DMS53 treated with DMSO at 0.1 percent for 48 hours (cell line): ENCODE measurements around the gene HECTD2.
A peak's percentile ranks its signal among the peaks of the same experiment; 100 is the strongest.
"Not testable (repeated sequence)": the region's sequence is repeated elsewhere in the genome, so short reads cannot be mapped to it uniquely, and the experiment has no call there.

Experiments used
- DNase-seq: peaks from one replicate; lab custom pipeline; 2025; ENCODE audit not compliant: unreplicated experiment; lab: John Stamatoyannopoulos, UW

Gene HECTD2

GRCh38 chr10:91534789-91535188 is 124.6 kb downstream of the HECTD2 start:
- not testable (repeated sequence) for DNase-seq

DNA sequence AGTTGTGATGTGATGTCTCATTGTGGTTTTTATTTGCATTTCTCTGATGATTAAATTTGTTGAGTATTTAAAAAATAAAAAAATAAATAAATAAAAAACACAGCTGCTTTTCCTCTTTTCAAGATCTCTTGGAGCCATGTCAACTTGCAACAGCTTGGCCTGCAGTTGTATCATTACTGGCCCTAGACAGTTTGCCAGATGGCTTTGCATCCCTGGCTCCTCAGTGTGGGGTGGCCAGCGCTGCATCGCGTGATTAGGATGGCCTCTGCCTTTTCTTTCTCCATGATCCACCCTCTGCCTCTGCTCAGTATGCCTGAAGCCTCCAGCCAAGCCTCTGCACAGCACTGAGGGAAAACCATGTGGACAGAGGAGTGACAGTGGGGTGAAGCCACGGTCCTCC is 126.0 kb downstream of the HECTD2 start:
- no peak for DNase-seq

- no peak for DNase-seq
Observed at GRCh38 chr10:91536733-91537132, 126.6 kb downstream of the HECTD2 start.

GRCh38 chr10:91537614-91538383 is 127.7 kb downstream of the HECTD2 start:
- no peak for DNase-seq

- no peak for DNase-seq
Observed at GRCh38 chr10:91539930-91540329, 129.8 kb downstream of the HECTD2 start.

DNA sequence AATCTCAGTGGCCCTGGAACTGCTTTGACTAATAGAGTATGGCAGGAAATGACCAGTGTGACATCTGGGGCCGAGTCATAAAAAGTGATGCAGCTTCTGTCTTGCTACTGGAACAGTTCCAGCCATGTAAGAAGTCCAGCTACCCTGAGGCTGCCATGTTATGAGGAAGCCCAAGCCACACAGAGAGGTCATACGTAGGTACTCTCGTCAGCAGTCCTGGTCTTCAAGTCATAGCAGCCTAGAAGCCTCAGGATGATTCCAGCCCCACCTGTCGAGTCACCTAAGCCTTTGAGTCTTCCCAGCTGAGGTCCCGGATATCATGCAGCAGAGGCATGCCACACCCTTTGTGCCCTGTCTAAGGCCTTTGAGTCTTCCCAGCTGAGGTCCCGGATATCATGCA is 130.6 kb downstream of the HECTD2 start:
- no peak for DNase-seq

- DNase-seq, result no peak
Observed at GRCh38 chr10:91541481-91541880, 131.3 kb downstream of the HECTD2 start.

GRCh38 chr10:91545384-91545783 is 135.2 kb downstream of the HECTD2 start:
- DNase-seq, result no peak

GRCh38 chr10:91545838-91546237 is 135.7 kb downstream of the HECTD2 start:
- DNase-seq, result no peak

GRCh38 chr10:91549262-91549661 is 139.1 kb downstream of the HECTD2 start:
- DNase-seq, result no peak

DNA sequence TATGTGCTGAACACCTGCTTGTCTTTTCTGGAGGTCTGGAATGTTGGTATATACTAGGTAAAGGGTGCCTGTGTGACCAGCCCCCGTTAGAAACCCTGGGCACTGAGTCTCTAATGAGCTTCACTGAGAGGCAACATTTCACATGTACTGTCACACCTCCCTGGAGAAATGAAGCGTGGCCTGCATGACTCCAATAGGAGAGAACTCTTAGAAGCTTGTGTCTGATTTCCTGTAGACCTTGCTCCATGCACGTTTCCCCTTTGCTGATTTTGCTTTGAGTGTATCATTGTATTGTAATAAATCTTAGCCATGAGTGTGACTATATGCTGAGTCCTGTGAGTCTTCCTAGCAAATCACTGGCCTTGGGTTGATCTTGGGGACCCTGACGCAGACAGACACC is 139.9 kb downstream of the HECTD2 start:
- no peak for DNase-seq

- peak; percentile 22 for DNase-seq
Observed at GRCh38 chr10:91551856-91552255, 141.7 kb downstream of the HECTD2 start.

DNA sequence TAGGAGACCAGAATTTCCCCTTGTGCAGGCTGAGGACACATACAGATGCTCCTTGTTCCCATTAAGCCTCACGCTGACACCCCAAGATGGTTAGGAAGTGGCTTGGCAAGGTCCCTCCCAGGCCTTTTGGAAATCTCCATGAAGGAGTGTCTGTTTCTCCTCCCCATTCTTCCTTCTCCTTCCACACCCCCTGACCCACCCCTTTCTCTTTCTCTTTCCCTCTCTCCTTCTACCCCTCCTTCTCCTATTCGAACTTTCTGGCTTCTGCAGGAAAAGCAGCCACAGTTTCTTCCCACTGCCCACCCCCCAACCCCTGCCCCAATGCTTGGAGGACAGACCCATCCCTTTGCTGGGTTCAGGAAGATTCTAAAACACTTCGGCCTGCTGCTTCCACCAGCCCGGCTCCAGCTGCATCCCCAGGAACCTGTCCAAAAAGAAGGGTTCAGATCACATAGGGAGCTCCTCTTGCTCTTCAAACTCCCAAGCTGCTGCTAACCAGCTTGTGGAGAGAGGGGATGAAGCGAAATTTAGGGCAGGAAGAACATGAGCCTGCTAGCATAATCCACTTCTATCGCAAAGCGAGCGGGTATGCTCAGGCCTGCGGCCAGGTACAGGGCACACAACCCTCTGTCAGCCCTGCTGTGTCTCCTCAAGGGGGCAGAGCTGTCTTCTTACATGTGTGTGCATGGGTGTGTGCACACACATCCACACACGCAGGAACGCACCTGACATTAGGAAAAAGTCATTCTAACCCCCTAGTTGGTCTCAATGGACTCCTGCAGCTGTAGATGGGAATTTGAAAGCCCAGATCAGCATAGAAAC is 142.3 kb downstream of the HECTD2 start:
- peak; percentile 10 for DNase-seq

- no peak for DNase-seq
Observed at GRCh38 chr10:91555455-91555854, 145.3 kb downstream of the HECTD2 start.

- no peak for DNase-seq
Observed at GRCh38 chr10:91556691-91557566, 146.8 kb downstream of the HECTD2 start.

DNA sequence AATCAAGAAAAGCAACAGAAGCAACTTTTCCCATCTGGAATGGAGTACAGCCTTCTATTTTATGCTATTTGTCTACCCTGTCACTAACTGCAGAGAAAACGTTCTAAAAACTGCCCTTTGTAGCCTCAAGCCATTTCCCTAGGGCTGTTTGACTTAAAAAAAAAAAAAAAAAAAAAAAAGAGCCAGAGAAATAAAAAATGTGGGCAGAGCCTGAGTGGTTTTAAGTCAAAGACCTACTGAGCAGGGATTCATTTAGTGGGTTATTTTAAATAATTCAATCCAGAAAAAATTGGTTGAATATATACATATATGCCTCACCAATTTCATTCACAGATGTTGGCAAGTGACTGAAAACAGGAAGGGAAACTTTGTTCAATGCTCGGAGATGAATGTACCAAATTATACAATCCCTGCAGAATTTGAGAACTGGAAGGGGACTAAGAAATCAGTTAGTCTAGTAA is 147.5 kb downstream of the HECTD2 start:
- no peak for DNase-seq

DNA sequence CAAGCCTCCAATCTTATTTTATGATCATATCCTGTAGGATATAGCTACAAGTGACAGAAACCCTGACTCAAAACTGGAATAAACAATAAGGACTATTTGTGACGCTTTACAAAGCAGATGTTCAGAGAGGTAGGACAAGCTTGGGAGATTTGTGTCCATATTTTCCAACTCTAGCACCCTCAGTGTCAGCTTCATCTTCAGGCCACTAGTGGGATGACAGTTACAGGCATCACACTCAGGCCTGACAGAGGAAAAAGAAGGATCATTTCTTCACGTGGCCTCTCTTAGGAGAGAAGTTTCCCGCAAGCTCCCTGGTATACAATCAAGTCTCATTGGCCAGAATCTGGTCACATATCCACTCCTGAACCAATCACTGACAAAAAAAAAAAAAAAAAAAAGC is 148.3 kb downstream of the HECTD2 start:
- DNase-seq, result no peak

DNA sequence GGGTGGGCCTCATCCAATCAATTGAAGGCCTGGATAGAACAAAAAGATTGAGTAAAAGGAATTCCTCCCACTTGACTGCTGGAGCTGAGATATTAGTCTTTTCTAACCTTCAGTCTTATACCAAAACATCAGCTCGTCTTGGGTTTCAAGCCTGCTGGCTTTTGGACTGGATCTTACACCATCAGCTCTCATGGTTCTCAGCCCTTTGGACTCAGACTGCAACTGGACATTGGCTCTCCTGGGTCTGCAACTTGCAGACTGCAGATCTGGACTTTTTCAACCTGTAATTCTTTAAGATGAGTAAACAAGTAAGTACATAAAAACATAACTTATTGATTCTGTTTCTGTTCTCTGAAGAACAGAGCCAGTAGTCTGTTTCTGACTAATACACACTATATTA is 149.0 kb downstream of the HECTD2 start:
- DNase-seq, result no peak

DNA sequence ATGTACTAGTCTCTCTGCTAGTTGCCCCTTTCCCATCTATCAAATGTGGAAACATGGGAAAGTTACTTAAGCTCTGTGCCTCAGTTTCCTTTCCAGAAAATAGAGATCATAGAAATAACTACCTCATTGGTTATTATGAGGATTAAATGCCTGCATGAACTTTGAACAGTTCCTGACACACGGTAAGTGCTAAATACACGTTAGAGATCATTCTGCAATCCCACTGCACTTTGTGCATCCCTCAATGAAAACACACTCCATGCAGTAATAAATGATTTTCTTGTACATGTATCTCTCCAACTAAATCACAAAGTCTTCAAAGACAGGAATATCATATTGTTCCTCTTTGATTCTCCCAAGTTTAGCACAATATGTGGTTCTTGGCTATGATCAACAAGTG is 149.6 kb downstream of the HECTD2 start:
- no peak for DNase-seq

DNA sequence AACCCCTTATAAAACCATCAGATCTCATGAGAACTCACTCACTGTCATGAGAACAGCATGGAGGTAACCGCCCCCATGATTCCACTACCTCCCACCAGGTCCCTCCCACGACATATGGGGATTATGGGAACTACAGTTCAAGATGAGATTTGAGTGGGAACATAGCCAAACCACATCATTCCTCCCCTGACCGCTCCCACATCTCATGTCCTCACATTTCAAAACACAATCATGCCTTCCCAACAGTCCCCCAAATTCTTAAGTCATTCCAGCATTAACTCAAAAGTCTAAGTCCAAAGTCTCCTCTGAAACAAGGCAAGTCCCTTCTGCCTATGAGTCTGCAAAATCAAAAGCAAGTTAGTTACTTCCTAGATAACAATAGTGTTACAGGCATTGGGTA is 150.7 kb downstream of the HECTD2 start:
- DNase-seq, result not testable (repeated sequence)

DNA sequence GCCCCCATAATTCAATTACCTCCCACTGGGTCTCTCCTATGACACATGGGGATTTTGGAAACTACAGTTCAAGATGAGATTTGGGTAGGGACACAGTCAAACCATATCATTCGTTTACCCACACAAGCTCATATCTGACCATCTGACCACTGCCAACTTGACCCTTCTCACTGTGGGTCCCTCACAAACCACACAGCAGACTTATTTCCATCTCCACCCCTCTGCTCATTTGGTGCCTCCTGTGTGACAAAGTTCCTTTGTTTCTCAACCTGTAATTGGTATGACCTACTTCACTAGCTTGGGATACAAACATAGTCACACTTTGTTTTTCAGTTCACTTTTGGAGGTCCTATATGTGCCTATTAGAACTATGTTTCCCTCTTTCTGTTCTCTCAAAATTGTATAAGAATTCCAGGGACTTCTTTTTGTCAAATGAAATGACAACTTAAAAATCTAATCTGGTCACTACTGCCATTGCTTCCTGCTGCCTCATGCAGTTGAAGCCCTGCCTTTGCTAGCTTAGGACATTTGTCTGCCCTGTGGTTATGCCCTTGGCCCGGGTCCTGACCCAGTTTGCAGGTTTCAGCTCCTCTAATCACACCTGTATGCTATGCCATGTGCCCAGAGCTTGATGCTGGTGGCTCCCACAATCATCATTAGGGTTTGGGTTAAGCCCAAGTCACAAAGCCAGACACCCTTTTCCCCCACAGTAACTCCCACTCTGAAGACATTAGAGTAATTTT is 152.9 kb downstream of the HECTD2 start:
- no peak for DNase-seq
